Stimulated activated CD8-positive, alpha-beta memory T cell treated with anti-CD3 and anti-CD28 coated beads, Interleukin-15, amount 100 ng/mL, for 24 hours (primary cell): Measurements from ENCODE around the gene CAT.

ENCODE experiments used
- DNase-seq: peaks from one replicate; pipeline ENCODE4 v3.0.0-alpha.2; 2020; ENCODE audit warnings: low read depth

The CAT gene

GRCh38 chr11:34425867-34426266 lies 12.9 kb upstream of the CAT start:
- no peak for DNase-seq

- no peak for DNase-seq
Measured at GRCh38 chr11:34426766-34427185, 12.0 kb upstream of the CAT start.

GRCh38 chr11:34427186-34427805 lies 11.4 kb upstream of the CAT start:
- no peak for DNase-seq

GRCh38 chr11:34431979-34432378 lies 6.8 kb upstream of the CAT start:
- no peak for DNase-seq

- no peak for DNase-seq
Measured at GRCh38 chr11:34432822-34433221, 5.9 kb upstream of the CAT start.

- no peak for DNase-seq
Measured at GRCh38 chr11:34433899-34434298, 4.8 kb upstream of the CAT start.

- no peak for DNase-seq
Measured at GRCh38 chr11:34437224-34438125, 1.3 kb upstream of the CAT start.

- DNase-seq, result no peak
Measured at GRCh38 chr11:34439610-34440198, 970 bp downstream of the CAT start.

- DNase-seq, result no peak
Measured at GRCh38 chr11:34441814-34442213, 3.1 kb downstream of the CAT start.

GRCh38 chr11:34443136-34443535 lies 4.4 kb downstream of the CAT start:
- DNase-seq, result no peak

GRCh38 chr11:34444428-34444827 lies 5.7 kb downstream of the CAT start:
- no peak for DNase-seq

GRCh38 chr11:34445956-34446355 lies 7.2 kb downstream of the CAT start:
- DNase-seq, result no peak

- DNase-seq, result no peak
Measured at GRCh38 chr11:34446386-34446785, 7.7 kb downstream of the CAT start.

GRCh38 chr11:34447044-34447443 lies 8.3 kb downstream of the CAT start:
- DNase-seq, result no peak

GRCh38 chr11:34448223-34448994 lies 9.7 kb downstream of the CAT start:
- DNase-seq, result no peak

GRCh38 chr11:34449013-34449412 lies 10.3 kb downstream of the CAT start:
- DNase-seq, result no peak

- no peak for DNase-seq
Measured at GRCh38 chr11:34451053-34451452, 12.3 kb downstream of the CAT start.

GRCh38 chr11:34454308-34455032 lies 15.7 kb downstream of the CAT start:
- DNase-seq, result no peak

GRCh38 chr11:34457607-34458006 lies 18.9 kb downstream of the CAT start:
- DNase-seq, result no peak

GRCh38 chr11:34458525-34458924 lies 19.8 kb downstream of the CAT start:
- no peak for DNase-seq

- no peak for DNase-seq
Measured at GRCh38 chr11:34459507-34460162, 20.9 kb downstream of the CAT start.
